OCI-LY7 (cell line): ENCODE results near the gene FIP1L1.

Experiments used
- CTCF ChIP-seq: fragments of 200-600 bp; sonication (generic); conservative IDR thresholded peaks from 2 replicates; pipeline ENCODE4 v1.5.1; 2014; ENCODE audit warnings: mild to moderate bottlenecking, antibody characterized with exemption, low read length, moderate library complexity, mixed read lengths
- EZH2phosphoT487 ChIP-seq: fragments of 200-600 bp; sonication (generic); IDR thresholded peaks from 2 replicates; pipeline ENCODE4 v1.6.1; 2018; ENCODE audit warnings: low read depth, borderline replicate concordance, mild to moderate bottlenecking, mixed run types, antibody characterized with exemption, low read length, moderate library complexity, mixed read lengths

GRCh38 chr4:53371843-53372521 is 5.5 kb upstream of the FIP1L1 start:
- no peak for TF ChIP-seq EZH2phosphoT487
- no peak for TF ChIP-seq CTCF
